ENCODE data around the gene LMAN1L.

- TF ChIP-seq, protein P1, sequence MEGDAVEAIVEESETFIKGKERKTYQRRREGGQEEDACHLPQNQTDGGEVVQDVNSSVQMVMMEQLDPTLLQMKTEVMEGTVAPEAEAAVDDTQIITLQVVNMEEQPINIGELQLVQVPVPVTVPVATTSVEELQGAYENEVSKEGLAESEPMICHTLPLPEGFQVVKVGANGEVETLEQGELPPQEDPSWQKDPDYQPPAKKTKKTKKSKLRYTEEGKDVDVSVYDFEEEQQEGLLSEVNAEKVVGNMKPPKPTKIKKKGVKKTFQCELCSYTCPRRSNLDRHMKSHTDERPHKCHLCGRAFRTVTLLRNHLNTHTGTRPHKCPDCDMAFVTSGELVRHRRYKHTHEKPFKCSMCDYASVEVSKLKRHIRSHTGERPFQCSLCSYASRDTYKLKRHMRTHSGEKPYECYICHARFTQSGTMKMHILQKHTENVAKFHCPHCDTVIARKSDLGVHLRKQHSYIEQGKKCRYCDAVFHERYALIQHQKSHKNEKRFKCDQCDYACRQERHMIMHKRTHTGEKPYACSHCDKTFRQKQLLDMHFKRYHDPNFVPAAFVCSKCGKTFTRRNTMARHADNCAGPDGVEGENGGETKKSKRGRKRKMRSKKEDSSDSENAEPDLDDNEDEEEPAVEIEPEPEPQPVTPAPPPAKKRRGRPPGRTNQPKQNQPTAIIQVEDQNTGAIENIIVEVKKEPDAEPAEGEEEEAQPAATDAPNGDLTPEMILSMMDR (IDR thresholded peaks at IDR 0.05; ENCODE audit: low read depth, low read length, missing input control), result no peak
- TF ChIP-seq JUND (IDR thresholded peaks at IDR 0.05), result no peak
- no peak for TF ChIP-seq ATF3 (IDR thresholded peaks at IDR 0.05)
- TF ChIP-seq REST (IDR thresholded peaks at IDR 0.05), result no peak
- TF ChIP-seq GABPA (IDR thresholded peaks at IDR 0.05 in 1 of 2, conservative IDR thresholded peaks at IDR 0.05 in 1 of 2), result no peak
- no peak for TF ChIP-seq RXRA (IDR thresholded peaks at IDR 0.05)
- TF ChIP-seq EGR1 (IDR thresholded peaks at IDR 0.05; ENCODE audit: low read depth in 2 of 2), result no peak
- TF ChIP-seq SP1 (IDR thresholded peaks at IDR 0.05), result no peak
- TF ChIP-seq HNF4A (conservative IDR thresholded peaks at IDR 0.05), result no peak
Measured at GRCh38 chr15:74786551-74787165, 26.0 kb upstream of the LMAN1L start.
